ENCODE measurements around the gene GRIFIN. TPM values are rescaled to one million over a fixed set of nuclear protein-coding genes. Genes with fewer than 3 reads are reported as not detected.

Gene GRIFIN
- total RNA-seq, 1 donor from 2014 or later = not detected

DNA sequence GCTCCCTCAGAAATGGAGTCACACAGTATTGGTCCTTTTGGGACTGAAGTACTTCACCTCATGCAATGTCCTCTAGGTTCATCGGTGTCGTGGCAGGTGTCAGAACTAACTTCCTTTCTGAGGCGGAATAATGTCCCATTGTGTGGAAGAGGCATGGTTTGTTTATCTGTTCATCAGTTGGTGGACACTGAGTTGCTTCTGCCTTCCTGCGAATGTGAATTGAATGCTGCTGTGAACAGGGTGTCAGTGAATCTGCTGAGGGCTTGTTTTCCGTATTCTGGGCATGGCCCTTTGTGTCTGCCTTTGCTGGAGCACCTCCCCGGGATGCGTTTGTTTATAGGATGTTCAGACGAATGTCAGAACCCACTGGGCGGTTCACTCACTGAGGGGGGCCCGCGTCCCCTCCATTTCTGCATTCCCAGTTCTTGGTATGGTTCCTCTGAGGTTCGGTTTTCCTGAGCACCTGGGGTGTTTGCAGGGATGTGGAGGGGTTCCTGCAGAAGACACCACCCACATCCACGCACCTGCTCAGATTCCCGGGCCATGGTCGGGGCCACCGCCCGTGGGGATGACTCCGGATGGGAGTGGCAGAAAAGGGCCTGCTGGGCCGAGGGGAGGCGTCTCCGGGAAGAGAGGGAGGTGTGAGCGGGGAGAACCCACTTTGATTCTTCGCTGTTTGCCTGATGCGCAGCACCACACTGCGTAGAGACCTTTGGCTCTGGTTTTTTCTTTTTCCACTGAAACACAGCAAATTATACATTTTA is 39.7 kb downstream of the GRIFIN start:
- Mint-ChIP-seq H3K27ac (ENCODE audit: unreplicated experiment) (no peak overlapping the region), H3K27me3 (ENCODE audit: unreplicated experiment) (no peaks in the 10 kb centered on the region)
- no peak for DNase-seq (ENCODE audit: extremely low spot score, unreplicated experiment)

GRCh38 chr7:2435146-2435545 is 41.1 kb downstream of the GRIFIN start:
- no peak for DNase-seq (ENCODE audit: extremely low spot score, unreplicated experiment)
- no peak overlapping the region for H3K27ac Mint-ChIP-seq (ENCODE audit: unreplicated experiment)
- peaks cover 34% of the 10 kb centered on the region for H3K36me3 Mint-ChIP-seq (ENCODE audit: unreplicated experiment)

More for the DNA sequence above, 39.7 kb downstream of the GRIFIN start:
- Mint-ChIP-seq H3K36me3 (ENCODE audit: unreplicated experiment) (peaks cover 29% of the 10 kb centered on the region), H3K9me3 (ENCODE audit: unreplicated experiment) (no peaks in the 10 kb centered on the region), H3K4me1 (ENCODE audit: unreplicated experiment) (peaks cover 16% of the 10 kb centered on the region), H3K4me3 (ENCODE audit: unreplicated experiment) (no peak overlapping the region)
- TF ChIP-seq, protein P1, sequence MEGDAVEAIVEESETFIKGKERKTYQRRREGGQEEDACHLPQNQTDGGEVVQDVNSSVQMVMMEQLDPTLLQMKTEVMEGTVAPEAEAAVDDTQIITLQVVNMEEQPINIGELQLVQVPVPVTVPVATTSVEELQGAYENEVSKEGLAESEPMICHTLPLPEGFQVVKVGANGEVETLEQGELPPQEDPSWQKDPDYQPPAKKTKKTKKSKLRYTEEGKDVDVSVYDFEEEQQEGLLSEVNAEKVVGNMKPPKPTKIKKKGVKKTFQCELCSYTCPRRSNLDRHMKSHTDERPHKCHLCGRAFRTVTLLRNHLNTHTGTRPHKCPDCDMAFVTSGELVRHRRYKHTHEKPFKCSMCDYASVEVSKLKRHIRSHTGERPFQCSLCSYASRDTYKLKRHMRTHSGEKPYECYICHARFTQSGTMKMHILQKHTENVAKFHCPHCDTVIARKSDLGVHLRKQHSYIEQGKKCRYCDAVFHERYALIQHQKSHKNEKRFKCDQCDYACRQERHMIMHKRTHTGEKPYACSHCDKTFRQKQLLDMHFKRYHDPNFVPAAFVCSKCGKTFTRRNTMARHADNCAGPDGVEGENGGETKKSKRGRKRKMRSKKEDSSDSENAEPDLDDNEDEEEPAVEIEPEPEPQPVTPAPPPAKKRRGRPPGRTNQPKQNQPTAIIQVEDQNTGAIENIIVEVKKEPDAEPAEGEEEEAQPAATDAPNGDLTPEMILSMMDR (IDR thresholded peaks at IDR 0.05) = no peak

DNA sequence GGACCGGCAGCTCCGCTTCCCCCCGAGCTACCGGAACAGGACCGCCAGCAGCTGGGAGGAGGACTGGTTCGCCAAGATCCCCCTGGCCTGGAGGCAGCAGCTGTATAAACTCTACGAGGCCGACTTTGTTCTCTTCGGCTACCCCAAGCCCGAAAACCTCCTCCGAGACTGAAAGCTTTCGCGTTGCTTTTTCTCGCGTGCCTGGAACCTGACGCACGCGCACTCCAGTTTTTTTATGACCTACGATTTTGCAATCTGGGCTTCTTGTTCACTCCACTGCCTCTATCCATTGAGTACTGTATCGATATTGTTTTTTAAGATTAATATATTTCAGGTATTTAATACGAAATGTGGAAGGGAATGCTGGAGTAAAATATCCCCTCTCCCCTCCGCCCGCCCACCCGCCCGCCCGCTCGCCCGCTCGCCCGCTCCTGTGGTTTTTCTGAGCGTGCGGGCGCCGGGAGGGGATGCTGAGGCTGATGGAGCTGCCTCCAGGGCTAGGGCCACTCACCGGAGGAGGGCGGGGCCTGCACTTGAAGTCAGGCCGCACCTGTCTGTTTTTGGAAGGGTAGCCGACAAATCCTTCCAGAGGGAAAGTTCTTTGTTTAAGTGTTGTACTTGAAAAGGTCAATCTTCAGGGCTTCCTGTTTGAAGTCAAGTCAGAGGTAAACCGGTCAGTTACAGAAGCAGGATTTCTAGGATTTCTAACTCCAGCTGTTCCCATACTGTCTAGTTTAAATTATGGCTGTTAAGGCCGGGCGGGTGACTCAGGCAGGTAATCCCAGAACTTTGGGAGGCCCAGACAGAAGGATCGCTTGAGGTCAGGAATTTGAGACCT is 42.3 kb downstream of the GRIFIN start:
- peaks cover 5% of the 10 kb centered on the region for H3K9me3 Mint-ChIP-seq (ENCODE audit: unreplicated experiment)

More at GRCh38 chr7:2435146-2435545, 41.1 kb downstream of the GRIFIN start:
- peaks cover 5% of the 10 kb centered on the region for H3K9me3 Mint-ChIP-seq (ENCODE audit: unreplicated experiment)
- peaks cover 16% of the 10 kb centered on the region for H3K4me1 Mint-ChIP-seq (ENCODE audit: unreplicated experiment)
- no peak overlapping the region for H3K4me3 Mint-ChIP-seq (ENCODE audit: unreplicated experiment)
- no peaks in the 10 kb centered on the region for H3K27me3 Mint-ChIP-seq (ENCODE audit: unreplicated experiment)
- TF ChIP-seq, protein P1 (IDR thresholded peaks at IDR 0.05) = no peak

GRCh38 chr7:2432910-2433712 is 43.1 kb downstream of the GRIFIN start:
- H3K27me3 Mint-ChIP-seq (ENCODE audit: unreplicated experiment) = no peaks in the 10 kb centered on the region
- no peak for DNase-seq (ENCODE audit: extremely low spot score, unreplicated experiment)
- H3K4me1 Mint-ChIP-seq (ENCODE audit: unreplicated experiment) = peaks cover 9% of the 10 kb centered on the region
- TF ChIP-seq, protein P1 (IDR thresholded peaks at IDR 0.05) = no peak
- H3K36me3 Mint-ChIP-seq (ENCODE audit: unreplicated experiment) = peaks cover 32% of the 10 kb centered on the region
- H3K27ac Mint-ChIP-seq (ENCODE audit: unreplicated experiment) = no peak overlapping the region
- H3K4me3 Mint-ChIP-seq (ENCODE audit: unreplicated experiment) = no peak overlapping the region
- peaks cover 5% of the 10 kb centered on the region for H3K9me3 Mint-ChIP-seq (ENCODE audit: unreplicated experiment)

More for the DNA sequence above, 42.3 kb downstream of the GRIFIN start:
- H3K27me3 Mint-ChIP-seq (ENCODE audit: unreplicated experiment) = no peaks in the 10 kb centered on the region
- H3K4me1 Mint-ChIP-seq (ENCODE audit: unreplicated experiment) = peaks cover 16% of the 10 kb centered on the region
- H3K27ac Mint-ChIP-seq (ENCODE audit: unreplicated experiment) = no peak overlapping the region
- H3K36me3 Mint-ChIP-seq (ENCODE audit: unreplicated experiment) = peaks cover 37% of the 10 kb centered on the region
- no peak for DNase-seq (ENCODE audit: extremely low spot score, unreplicated experiment)
- no peak overlapping the region for H3K4me3 Mint-ChIP-seq (ENCODE audit: unreplicated experiment)
- TF ChIP-seq, protein P1 (IDR thresholded peaks at IDR 0.05) = no peak

Data from osteocyte (in vitro differentiated cells).